Measurements from ENCODE around the gene SIGLEC12. TPM values are rescaled to one million over a fixed set of nuclear protein-coding genes. Genes with fewer than 3 reads are reported as not detected.
A peak's percentile ranks its signal among the peaks of the same experiment; 100 is the strongest.
"Not testable (repeated sequence)": the region's sequence is repeated elsewhere in the genome, so short reads cannot be mapped to it uniquely, and the experiment has no call there.

SIGLEC12 gene
- total RNA-seq, 1 experiment from 2014 or later = not detected

DNA sequence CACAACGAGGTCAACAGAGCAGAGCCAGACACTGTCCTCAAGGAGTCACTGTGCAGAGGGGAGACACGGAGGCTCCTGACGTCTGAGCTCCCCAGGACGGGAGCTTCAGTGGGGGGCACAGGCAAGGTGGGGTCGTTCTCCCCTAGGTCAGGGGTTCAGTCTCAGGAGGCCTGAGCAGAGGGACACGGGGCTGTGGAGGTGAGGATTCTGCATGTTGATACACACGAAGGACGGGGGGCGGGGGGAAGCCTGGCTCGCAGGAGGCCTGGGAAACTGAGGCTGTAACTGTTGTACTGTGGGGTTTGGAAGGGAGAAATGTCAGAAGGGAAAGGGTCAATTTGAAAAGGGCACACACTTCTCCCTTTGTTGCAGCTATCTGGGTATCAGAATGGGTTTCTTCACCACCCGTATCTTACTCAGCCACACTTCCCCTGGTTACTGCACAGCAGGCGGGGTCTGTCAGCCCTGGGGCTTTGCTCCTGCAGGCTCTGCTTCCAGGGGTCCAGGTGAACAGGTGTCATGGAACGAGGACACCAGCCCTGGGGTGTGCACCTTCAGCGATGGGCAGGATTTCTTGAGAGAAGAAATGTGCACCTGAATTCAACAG, 42.6 kb downstream of the SIGLEC12 start:
- DNase-seq (ENCODE audit: low spot score) = no peak

DNA sequence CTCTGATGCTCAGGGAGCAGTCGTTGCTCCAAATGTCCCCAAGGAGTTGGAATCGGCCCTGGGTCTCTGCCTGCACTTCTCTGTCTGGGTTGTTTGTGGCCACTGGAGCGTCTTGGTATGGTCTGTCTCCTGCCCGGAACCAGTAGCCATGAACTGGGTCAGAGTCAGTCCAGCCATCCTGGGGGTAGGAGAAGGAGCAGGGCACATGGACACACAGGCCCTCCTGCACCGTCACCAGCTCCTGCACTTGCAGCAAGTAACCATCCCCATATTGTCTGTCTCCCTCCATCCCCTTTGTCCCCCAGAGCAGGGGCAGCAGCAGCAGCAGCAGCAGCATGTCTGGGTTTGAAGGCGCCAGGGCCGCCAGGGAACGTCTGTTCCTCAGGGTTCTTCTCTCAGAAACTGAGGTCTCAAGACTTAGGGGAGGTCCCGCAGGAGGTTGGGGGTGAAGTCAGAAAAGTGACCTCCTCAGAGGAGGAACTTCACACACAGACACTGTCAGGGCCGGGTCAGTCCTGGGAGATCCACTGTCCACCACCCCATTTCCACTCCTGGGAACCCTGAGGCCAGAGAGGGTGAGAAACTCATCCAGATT, 43.5 kb downstream of the SIGLEC12 start, which contains the start of gene SIGLEC8:
SIGLEC8 (minus strand) TSS at position 404 of the 595 bp plus-strand sequence; CDS start at position 337, 67 bp downstream.
- no peak for DNase-seq (ENCODE audit: low spot score)

DNA sequence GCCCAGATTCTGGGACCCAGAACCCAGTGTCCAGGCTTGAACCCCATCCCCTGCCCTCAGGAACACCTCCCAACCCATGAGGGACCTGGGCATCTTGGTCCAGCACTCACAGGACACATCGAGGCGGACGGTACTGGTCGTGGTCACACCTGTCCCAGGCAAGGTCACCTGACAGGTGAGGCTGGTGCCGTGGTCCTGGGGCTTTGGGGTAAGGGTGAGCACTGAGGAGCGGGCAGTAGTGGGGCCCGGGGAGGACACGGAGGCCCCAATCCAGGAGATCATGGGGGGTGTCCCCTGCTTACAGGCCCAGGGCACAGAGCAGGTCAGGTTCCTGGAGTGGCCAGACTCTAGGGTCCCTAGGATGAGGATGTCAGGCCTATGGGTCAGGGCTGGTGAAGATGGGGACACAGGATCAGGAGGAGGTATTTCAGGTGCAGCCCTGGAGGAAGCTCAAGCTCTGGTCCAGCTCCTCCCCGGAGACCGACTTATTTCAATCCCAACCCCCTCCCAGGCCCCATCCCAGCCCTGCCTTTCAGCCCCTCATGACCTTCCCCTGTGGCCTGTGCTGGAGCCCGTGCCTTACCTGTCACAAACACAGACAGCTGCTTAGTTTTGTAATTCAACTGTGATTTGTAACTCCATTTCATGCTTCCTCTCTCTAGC, 44.1 kb downstream of the SIGLEC12 start:
- DNase-seq (ENCODE audit: low spot score) = no peak

DNA sequence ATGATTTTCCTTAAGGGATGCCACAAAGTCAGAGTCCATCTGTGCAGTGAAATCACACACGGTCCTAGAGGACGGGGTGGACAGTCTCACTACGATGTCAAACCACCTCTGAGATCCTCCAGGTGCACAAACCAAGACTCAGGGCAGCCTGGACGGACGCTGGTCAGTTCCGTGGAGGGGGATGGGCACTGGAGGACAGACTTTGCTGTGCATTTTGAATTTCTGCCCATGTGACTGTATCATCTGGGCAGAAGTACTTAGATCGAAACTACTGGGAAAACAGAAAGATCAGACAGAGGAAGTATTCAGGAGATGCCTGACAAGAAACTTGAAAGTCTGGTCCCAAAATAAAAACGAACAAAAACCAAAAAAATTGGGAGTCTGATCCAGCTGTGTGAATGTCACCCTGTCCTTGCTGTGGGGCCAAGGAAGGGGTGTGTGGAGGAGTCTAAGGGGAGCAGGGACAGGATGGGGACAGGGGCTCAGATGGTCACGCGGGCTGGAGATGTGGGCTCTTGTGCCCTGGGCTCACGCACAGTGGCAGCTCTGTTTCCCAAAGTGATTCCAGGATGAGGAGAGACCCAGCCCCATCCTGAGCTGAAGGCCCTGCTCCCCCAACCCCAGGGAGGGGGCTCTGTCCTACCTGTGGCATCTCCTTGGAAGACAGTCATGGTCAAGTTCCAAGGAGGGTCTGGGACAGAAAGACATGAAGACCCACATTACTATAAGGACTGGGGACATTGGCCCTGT, 44.9 kb downstream of the SIGLEC12 start:
- no peak for DNase-seq (ENCODE audit: low spot score)

DNA sequence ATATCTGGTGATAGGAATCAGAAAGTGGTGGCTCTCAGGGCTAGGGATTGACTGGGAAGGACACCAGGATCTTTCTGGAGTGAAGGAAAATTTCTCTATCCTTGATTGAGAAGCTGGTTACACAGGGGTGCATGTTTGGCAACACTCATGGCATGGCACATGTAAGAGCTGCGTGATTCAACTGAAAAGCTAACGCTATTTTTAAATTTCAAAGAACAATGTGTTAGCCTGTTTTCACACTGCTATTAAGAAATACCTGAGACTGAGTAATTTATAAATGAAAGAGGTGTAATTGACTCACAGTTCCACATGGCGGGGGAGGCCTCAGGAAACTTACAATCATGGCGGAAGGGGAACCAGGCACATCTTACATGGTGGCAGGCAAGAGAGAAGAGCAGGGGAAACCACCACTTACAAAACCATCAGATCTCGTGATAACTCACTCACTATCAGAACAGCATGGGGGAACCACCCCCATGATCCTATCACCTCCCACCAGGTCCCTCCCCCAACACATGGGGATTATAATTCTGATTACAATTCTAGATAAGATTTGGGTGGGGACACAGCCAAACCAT, 50.8 kb downstream of the SIGLEC12 start:
- no peak for DNase-seq (ENCODE audit: low spot score)

DNA sequence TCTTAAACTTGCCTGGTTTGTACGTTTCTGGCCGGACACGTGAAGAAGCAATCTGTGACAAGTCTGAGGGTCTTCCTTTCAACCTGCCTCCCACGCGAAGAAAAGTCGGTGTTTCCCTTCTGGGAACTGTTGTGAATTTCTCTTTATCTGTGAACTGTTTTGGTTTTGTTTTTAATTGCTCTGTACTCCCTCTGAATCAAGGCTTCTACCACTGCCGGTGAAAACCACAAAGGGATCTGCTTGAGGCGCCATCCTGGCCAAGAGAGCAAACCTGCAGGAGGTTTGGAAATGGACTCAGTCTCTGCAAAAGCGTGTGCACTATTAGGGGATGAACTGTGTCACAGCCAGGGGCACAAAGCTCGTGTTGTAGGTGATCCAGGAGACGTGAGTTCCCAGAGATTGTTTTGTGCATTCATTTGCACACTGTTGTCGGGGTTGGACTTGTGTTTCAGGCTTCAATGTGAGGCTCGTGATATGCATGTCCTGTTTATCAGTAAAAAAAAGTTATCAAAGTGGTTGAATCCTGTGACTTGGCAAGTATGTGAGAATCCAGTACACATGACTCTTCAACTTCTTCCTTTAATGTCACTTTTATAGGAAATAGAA, 53.1 kb downstream of the SIGLEC12 start:
- no peak for DNase-seq (ENCODE audit: low spot score)

DNA sequence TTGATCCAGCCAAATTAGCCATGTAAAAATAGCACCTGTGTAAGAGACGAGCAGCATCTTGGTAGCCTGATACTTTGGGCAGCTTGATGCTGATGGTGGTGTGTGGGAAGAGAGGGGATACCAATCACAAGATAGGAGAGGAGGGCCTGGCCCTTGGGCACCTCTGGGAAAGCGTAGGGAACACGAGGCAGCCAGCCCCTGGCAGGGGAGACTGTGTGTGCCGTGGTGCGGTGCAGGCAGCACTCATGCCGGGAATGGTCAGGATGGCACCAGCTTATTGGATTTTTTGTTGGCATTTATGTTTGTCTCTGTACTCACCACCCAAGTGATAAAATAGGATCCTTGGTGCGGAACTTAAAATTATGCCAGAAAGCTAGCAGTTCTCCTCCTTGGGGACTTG, 53.6 kb downstream of the SIGLEC12 start:
- DNase-seq (ENCODE audit: low spot score) = no peak

DNA sequence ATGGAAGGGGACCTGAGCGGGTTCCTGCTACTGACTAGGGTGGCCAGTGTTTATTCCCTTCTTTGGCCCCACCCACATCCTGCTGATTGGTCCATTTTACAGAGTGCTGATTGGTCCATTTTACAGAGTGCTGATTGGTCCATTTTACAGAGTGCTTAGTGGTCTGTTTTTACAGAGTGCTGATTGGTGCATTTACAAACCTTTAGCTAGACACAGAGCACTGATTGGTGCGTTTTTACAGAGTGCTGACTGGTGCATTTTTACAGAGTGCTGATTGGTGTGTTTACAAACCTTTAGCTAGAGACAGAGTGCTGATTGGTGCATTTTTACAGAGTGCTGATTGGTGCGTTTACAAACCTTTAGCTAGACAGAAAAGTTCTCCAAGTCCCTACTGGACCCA, 54.1 kb downstream of the SIGLEC12 start:
- DNase-seq (ENCODE audit: low spot score) = not testable (repeated sequence)

DNA sequence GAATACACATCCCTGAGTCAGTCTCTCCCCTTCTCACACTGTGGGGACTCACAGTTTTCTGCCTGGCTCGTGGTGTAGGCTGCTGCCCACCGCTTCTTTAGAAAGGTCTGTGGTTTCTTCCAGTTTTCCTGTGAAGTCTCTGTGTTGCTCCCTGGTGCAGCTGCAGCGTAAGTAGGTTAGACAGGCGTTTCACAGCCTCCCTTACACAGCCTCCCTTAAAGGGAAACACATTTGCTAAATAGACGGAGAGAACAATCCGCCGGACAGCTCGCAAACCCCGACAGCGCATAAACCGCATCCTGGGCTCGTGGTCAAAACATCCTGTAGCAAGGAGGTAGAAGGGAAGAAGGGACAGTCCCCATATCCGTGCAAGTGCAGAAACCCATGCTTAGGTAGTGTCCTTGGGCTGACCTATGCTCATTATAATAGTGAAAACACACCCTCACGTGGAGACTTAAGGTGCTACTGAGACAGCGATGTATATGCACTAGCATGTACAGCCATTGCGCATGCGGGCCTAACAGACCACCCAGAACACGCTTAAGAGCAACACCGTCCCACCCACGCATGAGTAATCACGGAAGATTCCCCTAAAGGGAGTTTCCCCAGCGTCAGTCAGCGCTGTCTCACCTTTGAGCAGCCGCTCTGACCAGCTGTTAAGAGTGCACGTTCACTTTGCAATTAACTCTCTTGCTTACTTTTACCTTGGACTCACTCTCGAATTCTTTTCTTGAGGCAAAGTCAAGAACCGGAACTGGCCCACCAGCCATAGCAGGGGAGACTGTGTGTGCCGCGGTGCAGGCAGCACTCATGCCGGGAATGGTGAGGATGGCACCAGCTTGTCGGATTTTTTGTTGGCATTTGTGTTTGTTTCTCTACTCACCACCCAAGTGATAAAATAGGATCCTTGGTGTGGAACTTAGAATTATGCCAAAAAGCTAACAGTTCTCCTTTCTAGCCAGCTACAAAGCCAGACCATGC, 59.9 kb downstream of the SIGLEC12 start:
- DNase-seq (ENCODE audit: low spot score) = peak; percentile 13

Small RNAs within 50 kb of the gene (small RNA-seq; reads per million reads assigned to genes)
- gene AC020914.3 (not detected), gene AC020914.5 (not detected)

Other genes starting within 250 kb of the SIGLEC12 start
- not detected in 2 replicates for gene IGLON5, start 190.2 kb downstream of the SIGLEC12 start, total RNA-seq (2014; rRNA removed; shearing (Covaris generic))
- 35.1 and 42.6 TPM in 2 replicates for gene VSIG10L, start 159.7 kb downstream of the SIGLEC12 start, total RNA-seq (2014; rRNA removed; shearing (Covaris generic))
- 375 and 384 TPM in 2 replicates for gene ETFB, start 135.4 kb downstream of the SIGLEC12 start, total RNA-seq (2014; rRNA removed; shearing (Covaris generic))
- gene CLDND2, start 132.8 kb downstream of the SIGLEC12 start, total RNA-seq (2014; rRNA removed; shearing (Covaris generic)) = 0.81 and 1.8 TPM in 2 replicates
- gene NKG7, start 129.1 kb downstream of the SIGLEC12 start, total RNA-seq (2014; rRNA removed; shearing (Covaris generic)) = not detected in 2 replicates
- not detected in 2 replicates for gene LIM2, start 113.8 kb downstream of the SIGLEC12 start, total RNA-seq (2014; rRNA removed; shearing (Covaris generic))
- not detected in 2 replicates for gene C19orf84, start 111.2 kb downstream of the SIGLEC12 start, total RNA-seq (2014; rRNA removed; shearing (Covaris generic))
- gene SIGLEC10, start 84.2 kb downstream of the SIGLEC12 start, total RNA-seq (2014; rRNA removed; shearing (Covaris generic)) = not detected in 2 replicates
- not detected in 2 replicates for gene SIGLEC8, start 43.3 kb downstream of the SIGLEC12 start, total RNA-seq (2014; rRNA removed; shearing (Covaris generic))
- not detected in 2 replicates for gene CEACAM18, start 23.3 kb downstream of the SIGLEC12 start, total RNA-seq (2014; rRNA removed; shearing (Covaris generic))
- not detected in 2 replicates for gene SIGLEC6, start 29.9 kb upstream of the SIGLEC12 start, total RNA-seq (2014; rRNA removed; shearing (Covaris generic))
- 1.1 and 1.8 TPM in 2 replicates for gene ZNF175, start 69.5 kb upstream of the SIGLEC12 start, total RNA-seq (2014; rRNA removed; shearing (Covaris generic))
- not detected in 2 replicates for gene SIGLEC5, start 128.6 kb upstream of the SIGLEC12 start, total RNA-seq (2014; rRNA removed; shearing (Covaris generic))
- gene SIGLEC14, start 145.0 kb upstream of the SIGLEC12 start, total RNA-seq (2014; rRNA removed; shearing (Covaris generic)) = not detected in 2 replicates
- 13.6 and 17.8 TPM in 2 replicates for gene SPACA6, start 191.5 kb upstream of the SIGLEC12 start, total RNA-seq (2014; rRNA removed; shearing (Covaris generic))
- gene HAS1, start 222.2 kb upstream of the SIGLEC12 start, total RNA-seq (2014; rRNA removed; shearing (Covaris generic)) = 0.05 TPM in 1 of 2 replicates, not detected in the other